Nephron (organoid): ENCODE measurements around the gene IL12A.

Experiments
- H3K27ac Mint-ChIP-seq, 3 experiments: 2 replicates each; pipeline ENCODE4 v1.8.0; 2020; ENCODE audit warnings: mixed read lengths in 3 of 3, mild to moderate bottlenecking in 2 of 3, moderate library complexity in 1 of 3
- H3K27me3 Mint-ChIP-seq: 2 replicates; pipeline ENCODE4 v1.8.0; 2021; ENCODE audit warnings: low read depth, mild to moderate bottlenecking, moderate library complexity, mixed read lengths
- H3K36me3 Mint-ChIP-seq: 2 replicates; pipeline ENCODE4 v1.8.0; 2020; ENCODE audit warnings: low read depth, mixed read lengths
- H3K4me1 Mint-ChIP-seq: 2 replicates; pipeline ENCODE4 v1.8.0; 2020; ENCODE audit warnings: mixed read lengths
- H3K4me3 Mint-ChIP-seq, 3 experiments: 2 replicates each; pipeline ENCODE4 v1.8.0; 2020; ENCODE audit warnings: mild to moderate bottlenecking in 3 of 3, mixed read lengths in 3 of 3, moderate library complexity in 2 of 3
- H3K9me3 Mint-ChIP-seq: 2 replicates; pipeline ENCODE4 v1.8.0; 2020; ENCODE audit warnings: mixed read lengths
- CTCF ChIP-seq, 3 experiments: fragments of 200-600 bp; sonication (generic); IDR thresholded peaks; one replicate each; pipeline ENCODE4 v1.5.0; 2021; ENCODE audit warnings: antibody characterized with exemption in 3 of 3; ENCODE audit not compliant: unreplicated experiment in 3 of 3

Gene IL12A

GRCh38 chr3:160001850-160002623 lies 13.4 kb downstream of the IL12A start:
- Mint-ChIP-seq H3K27me3 (peaks cover 22% of the 10 kb centered on the region), H3K4me3 (no peak overlapping the region), H3K36me3 (no peaks in the 10 kb centered on the region), H3K9me3 (no peaks in the 10 kb centered on the region), H3K4me1 (peaks cover 11% of the 10 kb centered on the region), H3K27ac (no peak overlapping the region)
- TF ChIP-seq CTCF (IDR thresholded peaks at IDR 0.05; ENCODE audit: unreplicated experiment in 3 of 3), result no peak

GRCh38 chr3:160003520-160004128 lies 15.0 kb downstream of the IL12A start:
- Mint-ChIP-seq H3K27ac (no peak overlapping the region), H3K27me3 (peaks cover 19% of the 10 kb centered on the region), H3K36me3 (no peaks in the 10 kb centered on the region), H3K9me3 (no peaks in the 10 kb centered on the region), H3K4me3 (no peak overlapping the region), H3K4me1 (peaks cover 11% of the 10 kb centered on the region)
- TF ChIP-seq CTCF (IDR thresholded peaks at IDR 0.05; ENCODE audit: unreplicated experiment in 3 of 3), result peak in 1 of 3 experiments; percentile 20

- no peaks in the 10 kb centered on the region for H3K36me3 Mint-ChIP-seq
- no peak overlapping the region for H3K4me3 Mint-ChIP-seq
- H3K4me1 Mint-ChIP-seq, result peaks cover 11% of the 10 kb centered on the region
- peaks cover 19% of the 10 kb centered on the region for H3K27me3 Mint-ChIP-seq
- H3K9me3 Mint-ChIP-seq, result no peaks in the 10 kb centered on the region
- no peak for TF ChIP-seq CTCF (IDR thresholded peaks at IDR 0.05; ENCODE audit: unreplicated experiment in 3 of 3)
- H3K27ac Mint-ChIP-seq, result no peak overlapping the region
These were observed 16.4 kb downstream of the IL12A start for GRCh38 chr3:160005004-160005403.

- Mint-ChIP-seq H3K4me3 (no peak overlapping the region), H3K27ac (no peak overlapping the region), H3K36me3 (no peaks in the 10 kb centered on the region), H3K4me1 (peaks cover 7% of the 10 kb centered on the region), H3K27me3 (peaks cover 14% of the 10 kb centered on the region), H3K9me3 (no peaks in the 10 kb centered on the region)
- TF ChIP-seq CTCF (IDR thresholded peaks at IDR 0.05; ENCODE audit: unreplicated experiment in 3 of 3), result peak; percentile 80 to 87 (median 86)
These were observed 17.9 kb downstream of the IL12A start for GRCh38 chr3:160006282-160007163.

GRCh38 chr3:160008961-160009360 lies 20.3 kb downstream of the IL12A start:
- Mint-ChIP-seq H3K27me3 (peaks cover 6% of the 10 kb centered on the region), H3K4me3 (no peak overlapping the region), H3K9me3 (no peaks in the 10 kb centered on the region), H3K27ac (no peak overlapping the region), H3K36me3 (no peaks in the 10 kb centered on the region), H3K4me1 (no peaks in the 10 kb centered on the region)
- no peak for TF ChIP-seq CTCF (IDR thresholded peaks at IDR 0.05; ENCODE audit: unreplicated experiment in 3 of 3)
